HEK293T (cell line): ENCODE results near the gene RBCK1.

Experiments
- FOXA1 ChIP-seq: fragments of 450-650 bp; IDR thresholded peaks from 2 replicates; pipeline ENCODE4 v1.6.1; 2016; ENCODE audit warnings: mild to moderate bottlenecking
- FOXM1 ChIP-seq: fragments of 450-650 bp; IDR thresholded peaks from 2 replicates; pipeline ENCODE4 v1.6.1; 2017; ENCODE audit warnings: mild to moderate bottlenecking, borderline replicate concordance
- NFRKB ChIP-seq: fragments of 450-650 bp; IDR thresholded peaks from 2 replicates; pipeline ENCODE4 v1.6.1; 2016; ENCODE audit warnings: mild to moderate bottlenecking, moderate library complexity
- PKNOX1 ChIP-seq: fragments of 450-650 bp; IDR thresholded peaks from 2 replicates; pipeline ENCODE4 v1.6.1; 2016
- SP1 ChIP-seq: fragments of 450-650 bp; IDR thresholded peaks from 2 replicates; pipeline ENCODE4 v1.6.1; 2017
- TARDBP ChIP-seq: fragments of 450-650 bp; IDR thresholded peaks from 2 replicates; pipeline ENCODE4 v1.6.1; 2016

GRCh38 chr20:407953-408842 is at the start of gene RBCK1:
- no peak for TF ChIP-seq PKNOX1
- TF ChIP-seq TARDBP: no peak
- TF ChIP-seq FOXA1: no peak
- TF ChIP-seq NFRKB: no peak
- peak; percentile 75; the same call in 1 of the 2 replicates for TF ChIP-seq FOXM1
- TF ChIP-seq SP1: no peak
